Dendritic cell treated with granulocyte-macrophage colony-stimulating factor and Interleukin-4, amounts not matched to agents 40 ng/mL and 50 ng/mL, for 4 days (primary cell): ENCODE results near the gene COPG1.

ENCODE experiments used
- H3K27ac Mint-ChIP-seq: one replicate; pipeline ENCODE4 v1.8.0; 2022; ENCODE audit warnings: mild to moderate bottlenecking, mixed read lengths
- H3K27me3 Mint-ChIP-seq: one replicate; pipeline ENCODE4 v1.8.0; 2022; ENCODE audit warnings: mild to moderate bottlenecking, mixed read lengths
- H3K36me3 Mint-ChIP-seq: one replicate; pipeline ENCODE4 v1.8.0; 2022; ENCODE audit warnings: low read depth, mixed read lengths
- H3K4me1 Mint-ChIP-seq: one replicate; pipeline ENCODE4 v1.8.0; 2022; ENCODE audit warnings: low read depth, mixed read lengths
- H3K4me3 Mint-ChIP-seq: one replicate; pipeline ENCODE4 v1.8.0; 2022; ENCODE audit warnings: mild to moderate bottlenecking, moderate library complexity, mixed read lengths
- H3K9me3 Mint-ChIP-seq: one replicate; pipeline ENCODE4 v1.8.0; 2022; ENCODE audit warnings: mixed read lengths
- intact Hi-C: fragments of 100-400 bp; cut with micrococcal nuclease; formaldehyde crosslinking; loops from one replicate; pipeline ENCODE4 v1.15.0; 2022

The COPG1 gene

GRCh38 chr3:129317014-129317771 is 67.8 kb downstream of the COPG1 start:
- peak overlapping the region; percentile 30 for H3K4me3 Mint-ChIP-seq
- H3K36me3 Mint-ChIP-seq: peaks cover 12% of the 10 kb centered on the region
- peaks cover 21% of the 10 kb centered on the region for H3K4me1 Mint-ChIP-seq
- no peaks in the 10 kb centered on the region for H3K9me3 Mint-ChIP-seq
- intact Hi-C loops: loop anchor here (2.0 kb wide), 1 partner anchor 38 kb away; the partner anchor contains the start of gene HMCES
- H3K27me3 Mint-ChIP-seq: peaks cover 4% of the 10 kb centered on the region
- peak overlapping the region; percentile 18 for H3K27ac Mint-ChIP-seq

GRCh38 chr3:129317848-129318247 is 68.4 kb downstream of the COPG1 start:
- Mint-ChIP-seq H3K4me1 (peaks cover 17% of the 10 kb centered on the region), H3K27me3 (peaks cover 4% of the 10 kb centered on the region), H3K9me3 (no peaks in the 10 kb centered on the region), H3K4me3 (no peak overlapping the region), H3K36me3 (peaks cover 12% of the 10 kb centered on the region), H3K27ac (peak overlapping the region; percentile 18)
- intact Hi-C loops: loop anchor here (2.0 kb wide), 1 partner anchor 39 kb away; the partner anchor contains the start of gene HMCES

DNA sequence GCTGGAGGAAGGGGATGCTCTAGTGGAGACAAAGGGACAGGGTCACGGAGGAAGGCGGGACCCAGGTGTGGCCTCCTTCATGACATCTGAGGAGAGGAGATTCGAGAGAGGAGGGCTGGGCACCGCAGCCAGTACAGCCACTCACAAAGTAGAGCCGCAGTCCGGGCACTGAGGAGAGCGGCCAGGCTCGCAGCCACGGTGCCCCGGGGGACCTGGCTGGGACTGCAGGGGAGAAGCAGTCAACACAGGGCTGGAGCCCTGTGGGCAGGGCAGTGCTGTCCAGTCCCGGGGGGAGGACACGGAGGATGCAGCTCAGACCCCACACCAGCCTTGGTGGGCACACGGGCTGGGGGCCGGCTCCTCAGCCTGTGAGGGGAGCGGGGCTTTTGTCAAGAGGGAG is 69.5 kb downstream of the COPG1 start:
- intact Hi-C loops: no loop called here
- Mint-ChIP-seq H3K9me3 (no peaks in the 10 kb centered on the region), H3K4me3 (no peak overlapping the region), H3K27ac (no peak overlapping the region), H3K27me3 (peaks cover 4% of the 10 kb centered on the region), H3K4me1 (peaks cover 6% of the 10 kb centered on the region), H3K36me3 (peaks cover 9% of the 10 kb centered on the region)

DNA sequence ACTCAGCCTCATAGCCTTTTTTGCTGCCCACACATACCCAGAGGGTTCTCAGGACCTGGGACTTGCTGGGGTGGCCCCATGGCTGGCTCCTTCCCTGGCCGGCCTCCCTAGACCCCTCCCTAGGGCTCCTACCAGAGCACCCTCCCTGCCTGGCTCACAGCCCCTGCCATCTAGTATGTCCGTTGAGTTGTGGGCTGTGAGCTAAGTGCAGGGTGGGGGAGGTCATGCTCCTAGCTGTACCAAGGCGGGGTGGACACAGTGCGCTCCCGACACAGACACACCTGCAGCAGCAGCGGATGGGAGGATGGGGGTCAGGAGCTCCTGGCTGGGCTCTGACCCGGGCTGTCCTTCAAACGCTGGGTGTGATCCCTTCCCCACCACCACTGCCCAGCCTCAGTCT is 70.9 kb downstream of the COPG1 start:
- intact Hi-C loops: no loop called here
- peaks cover 6% of the 10 kb centered on the region for H3K36me3 Mint-ChIP-seq
- no peaks in the 10 kb centered on the region for H3K9me3 Mint-ChIP-seq
- H3K4me3 Mint-ChIP-seq: no peak overlapping the region
- no peaks in the 10 kb centered on the region for H3K4me1 Mint-ChIP-seq
- peaks cover 4% of the 10 kb centered on the region for H3K27me3 Mint-ChIP-seq
- H3K27ac Mint-ChIP-seq: no peak overlapping the region

GRCh38 chr3:129320825-129321487 is 71.5 kb downstream of the COPG1 start:
- H3K4me1 Mint-ChIP-seq: no peaks in the 10 kb centered on the region
- no peak overlapping the region for H3K4me3 Mint-ChIP-seq
- no peaks in the 10 kb centered on the region for H3K9me3 Mint-ChIP-seq
- intact Hi-C loops: no loop called here
- H3K27me3 Mint-ChIP-seq: peaks cover 4% of the 10 kb centered on the region
- H3K36me3 Mint-ChIP-seq: peaks cover under 1% of the 10 kb centered on the region
- H3K27ac Mint-ChIP-seq: no peak overlapping the region

- intact Hi-C loops: no loop called here
- Mint-ChIP-seq H3K4me3 (no peak overlapping the region), H3K27me3 (peaks cover 6% of the 10 kb centered on the region), H3K9me3 (no peaks in the 10 kb centered on the region), H3K4me1 (no peaks in the 10 kb centered on the region), H3K36me3 (no peaks in the 10 kb centered on the region), H3K27ac (no peak overlapping the region)
Measured at GRCh38 chr3:129321887-129322286, 72.5 kb downstream of the COPG1 start.

DNA sequence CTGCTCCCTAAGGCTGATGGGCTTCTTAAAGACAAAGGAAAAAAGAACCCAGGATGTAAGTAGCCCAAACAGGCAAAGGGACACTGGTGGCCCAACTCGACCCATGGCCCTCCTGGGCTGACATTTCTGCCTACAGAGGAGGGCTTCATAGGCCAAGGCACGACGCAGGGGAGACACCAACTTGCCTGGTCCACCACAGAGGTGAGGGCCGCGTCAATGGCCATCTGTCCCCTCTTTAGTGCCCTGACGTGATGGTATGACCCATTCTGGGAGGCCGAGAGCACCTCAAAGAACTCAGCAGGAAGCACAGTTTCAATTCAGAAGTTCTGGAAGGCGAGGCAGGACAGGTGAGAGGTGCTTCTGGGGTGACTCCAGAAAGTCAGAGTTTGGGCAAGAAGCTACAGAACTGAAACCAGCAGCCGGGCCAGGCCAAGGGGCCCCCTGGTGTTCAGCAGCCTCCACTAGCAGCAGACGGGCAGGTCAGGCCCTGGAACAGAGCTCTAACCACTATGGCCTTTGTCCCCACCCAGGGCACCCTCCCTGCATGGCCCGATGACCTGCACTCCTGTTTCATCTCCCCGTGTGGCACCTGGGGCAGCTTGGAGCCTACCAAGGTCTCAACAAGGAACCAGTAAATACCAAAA is 74.4 kb downstream of the COPG1 start:
- no peaks in the 10 kb centered on the region for H3K9me3 Mint-ChIP-seq
- H3K27ac Mint-ChIP-seq: no peak overlapping the region
- intact Hi-C loops: loop anchor here (2.0 kb wide), 1 partner anchor 353 kb away; no protein-coding TSS in a partner anchor
- no peak overlapping the region for H3K4me3 Mint-ChIP-seq
- peaks cover 8% of the 10 kb centered on the region for H3K27me3 Mint-ChIP-seq
- H3K36me3 Mint-ChIP-seq: no peaks in the 10 kb centered on the region
- H3K4me1 Mint-ChIP-seq: no peaks in the 10 kb centered on the region

GRCh38 chr3:129324855-129325254 is 75.4 kb downstream of the COPG1 start:
- no peak overlapping the region for H3K27ac Mint-ChIP-seq
- peaks cover 13% of the 10 kb centered on the region for H3K27me3 Mint-ChIP-seq
- H3K9me3 Mint-ChIP-seq: no peaks in the 10 kb centered on the region
- intact Hi-C loops: loop anchor here (2.0 kb wide), 1 partner anchor 354 kb away; no protein-coding TSS in a partner anchor
- no peaks in the 10 kb centered on the region for H3K36me3 Mint-ChIP-seq
- H3K4me1 Mint-ChIP-seq: no peaks in the 10 kb centered on the region
- H3K4me3 Mint-ChIP-seq: no peak overlapping the region

GRCh38 chr3:129325383-129325782 is 76.0 kb downstream of the COPG1 start:
- Mint-ChIP-seq H3K27me3 (peaks cover 15% of the 10 kb centered on the region), H3K4me1 (peaks cover 4% of the 10 kb centered on the region), H3K4me3 (no peak overlapping the region), H3K9me3 (no peaks in the 10 kb centered on the region), H3K27ac (no peak overlapping the region), H3K36me3 (no peaks in the 10 kb centered on the region)
- intact Hi-C loops: loop anchor here (2.0 kb wide), 1 partner anchor 355 kb away; no protein-coding TSS in a partner anchor

- no peaks in the 10 kb centered on the region for H3K9me3 Mint-ChIP-seq
- H3K4me3 Mint-ChIP-seq: no peak overlapping the region
- H3K4me1 Mint-ChIP-seq: peaks cover 6% of the 10 kb centered on the region
- intact Hi-C loops: no loop called here
- peaks cover 20% of the 10 kb centered on the region for H3K27me3 Mint-ChIP-seq
- no peaks in the 10 kb centered on the region for H3K36me3 Mint-ChIP-seq
- no peak overlapping the region for H3K27ac Mint-ChIP-seq
Measured at GRCh38 chr3:129326138-129326537, 76.7 kb downstream of the COPG1 start.

DNA sequence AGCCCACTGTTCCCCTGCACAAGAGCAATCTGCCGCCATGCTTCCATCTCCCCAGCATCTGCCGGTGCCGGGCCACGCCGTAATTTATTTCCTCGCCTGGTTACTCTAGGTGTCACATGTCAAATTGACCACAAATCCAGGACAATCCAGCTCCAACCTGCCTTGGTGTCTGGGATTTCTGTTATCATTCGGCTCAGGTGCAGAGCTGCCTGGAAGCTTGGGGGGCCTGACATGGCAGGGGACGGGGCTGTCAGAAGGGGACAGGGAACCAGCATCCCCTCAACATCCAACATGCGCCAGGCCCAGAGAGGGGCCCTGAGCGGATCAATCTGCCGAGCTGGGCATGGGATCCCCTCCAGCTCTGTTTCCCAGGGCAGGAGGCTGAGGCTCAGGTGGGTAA is 77.2 kb downstream of the COPG1 start:
- Mint-ChIP-seq H3K27ac (no peak overlapping the region), H3K36me3 (no peaks in the 10 kb centered on the region), H3K9me3 (no peaks in the 10 kb centered on the region), H3K27me3 (peaks cover 22% of the 10 kb centered on the region), H3K4me1 (peaks cover 6% of the 10 kb centered on the region), H3K4me3 (no peak overlapping the region)
- intact Hi-C loops: no loop called here
